ENCODE results near the gene MRPL1. TPM values are rescaled to one million over a fixed set of nuclear protein-coding genes. Genes with fewer than 3 reads are reported as not detected.

Gene MRPL1
- polyA plus RNA-seq, 1 donor (not counting 4 experiments of a cell fraction or from before 2014, with no cell fraction given): 71.4 TPM

GRCh38 chr4:77856152-77856551, 6.5 kb upstream of the MRPL1 start:
- FAIRE-seq: no peak
- DNase-seq (ENCODE audit: low read depth, low spot score): no peak
- H4K20me1 ChIP-seq (ENCODE audit: control insufficient read depth, extremely low read depth, insufficient read depth, low read length): no peaks in the 10 kb centered on the region
- no peaks in the 10 kb centered on the region for H3K9me3 ChIP-seq (ENCODE audit: control insufficient read depth, low read depth, low read length)
- H3K27ac ChIP-seq (ENCODE audit: control insufficient read depth, insufficient read depth, low read length): no peak overlapping the region
- H3K4me2 ChIP-seq (ENCODE audit: control insufficient read depth, extremely low read depth, insufficient read depth, low read depth, low read length): no peak overlapping the region
- H3K36me3 ChIP-seq (ENCODE audit: control insufficient read depth in 2 of 2, extremely low read depth in 1 of 2, insufficient read depth in 2 of 2, low read length in 2 of 2): no peaks in the 10 kb centered on the region
- H3K27me3 ChIP-seq (ENCODE audit: control insufficient read depth, extremely low read depth, insufficient read depth, low read length): no peaks in the 10 kb centered on the region
- H3K9ac ChIP-seq (ENCODE audit: control insufficient read depth, extremely low read depth, insufficient read depth, low read length): no peak overlapping the region
- dilution Hi-C loops (cut with MboI; ENCODE audit: extremely low pct_ligation_motif_present, low sequenced_read_pairs): no loop called here
- no peak overlapping the region for H3K4me3 ChIP-seq (ENCODE audit: control insufficient read depth in 2 of 3, extremely low read depth in 1 of 3, insufficient read depth in 2 of 3, low read depth in 1 of 3, low read length in 3 of 3)
- H3K4me1 ChIP-seq (ENCODE audit: control insufficient read depth, extremely low read depth, insufficient read depth, low read length): peaks cover 10% of the 10 kb centered on the region
- no peak overlapping the region for H2AFZ ChIP-seq (ENCODE audit: control insufficient read depth, low read length)
- H3K79me2 ChIP-seq (ENCODE audit: control insufficient read depth, insufficient read depth, low read length): no peaks in the 10 kb centered on the region
- TF ChIP-seq EZH2 (IDR thresholded peaks at IDR 0.05; ENCODE audit: low read length): no peak
- TF ChIP-seq, protein P1, sequence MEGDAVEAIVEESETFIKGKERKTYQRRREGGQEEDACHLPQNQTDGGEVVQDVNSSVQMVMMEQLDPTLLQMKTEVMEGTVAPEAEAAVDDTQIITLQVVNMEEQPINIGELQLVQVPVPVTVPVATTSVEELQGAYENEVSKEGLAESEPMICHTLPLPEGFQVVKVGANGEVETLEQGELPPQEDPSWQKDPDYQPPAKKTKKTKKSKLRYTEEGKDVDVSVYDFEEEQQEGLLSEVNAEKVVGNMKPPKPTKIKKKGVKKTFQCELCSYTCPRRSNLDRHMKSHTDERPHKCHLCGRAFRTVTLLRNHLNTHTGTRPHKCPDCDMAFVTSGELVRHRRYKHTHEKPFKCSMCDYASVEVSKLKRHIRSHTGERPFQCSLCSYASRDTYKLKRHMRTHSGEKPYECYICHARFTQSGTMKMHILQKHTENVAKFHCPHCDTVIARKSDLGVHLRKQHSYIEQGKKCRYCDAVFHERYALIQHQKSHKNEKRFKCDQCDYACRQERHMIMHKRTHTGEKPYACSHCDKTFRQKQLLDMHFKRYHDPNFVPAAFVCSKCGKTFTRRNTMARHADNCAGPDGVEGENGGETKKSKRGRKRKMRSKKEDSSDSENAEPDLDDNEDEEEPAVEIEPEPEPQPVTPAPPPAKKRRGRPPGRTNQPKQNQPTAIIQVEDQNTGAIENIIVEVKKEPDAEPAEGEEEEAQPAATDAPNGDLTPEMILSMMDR (optimal IDR thresholded peaks at IDR 0.05 in 1 of 3, IDR thresholded peaks at IDR 0.05 in 1 of 3, conservative IDR thresholded peaks at IDR 0.05 in 1 of 3; ENCODE audit: extremely low read depth in 1 of 3, insufficient read depth in 2 of 3, low read length in 3 of 3): no peak
- no peaks in the 10 kb centered on the region for H3K9me1 ChIP-seq (ENCODE audit: control insufficient read depth, extremely low read depth, insufficient read depth, low read length)

GRCh38 chr4:77859256-77859655, 3.4 kb upstream of the MRPL1 start:
- H3K4me1 ChIP-seq (ENCODE audit: control insufficient read depth, extremely low read depth, insufficient read depth, low read length): peaks cover 21% of the 10 kb centered on the region
- no peak overlapping the region for H3K9ac ChIP-seq (ENCODE audit: control insufficient read depth, extremely low read depth, insufficient read depth, low read length)
- no peak overlapping the region for H3K27ac ChIP-seq (ENCODE audit: control insufficient read depth, insufficient read depth, low read length)
- DNase-seq (ENCODE audit: low read depth, low spot score): no peak
- no peaks in the 10 kb centered on the region for H3K27me3 ChIP-seq (ENCODE audit: control insufficient read depth, extremely low read depth, insufficient read depth, low read length)
- H3K9me1 ChIP-seq (ENCODE audit: control insufficient read depth, extremely low read depth, insufficient read depth, low read length): no peaks in the 10 kb centered on the region
- H3K36me3 ChIP-seq (ENCODE audit: control insufficient read depth in 2 of 2, extremely low read depth in 1 of 2, insufficient read depth in 2 of 2, low read length in 2 of 2): no peaks in the 10 kb centered on the region
- no peaks in the 10 kb centered on the region for H3K9me3 ChIP-seq (ENCODE audit: control insufficient read depth, low read depth, low read length)
- H2AFZ ChIP-seq (ENCODE audit: control insufficient read depth, low read length): no peak overlapping the region
- no peak for FAIRE-seq
- H3K79me2 ChIP-seq (ENCODE audit: control insufficient read depth, insufficient read depth, low read length): peaks cover 16% of the 10 kb centered on the region
- no peak overlapping the region for H3K4me3 ChIP-seq (ENCODE audit: control insufficient read depth in 2 of 3, extremely low read depth in 1 of 3, insufficient read depth in 2 of 3, low read depth in 1 of 3, low read length in 3 of 3)
- H3K4me2 ChIP-seq (ENCODE audit: control insufficient read depth, extremely low read depth, insufficient read depth, low read depth, low read length): no peak overlapping the region
- dilution Hi-C loops (cut with MboI; ENCODE audit: extremely low pct_ligation_motif_present, low sequenced_read_pairs): no loop called here
- no peaks in the 10 kb centered on the region for H4K20me1 ChIP-seq (ENCODE audit: control insufficient read depth, extremely low read depth, insufficient read depth, low read length)
- no peak for TF ChIP-seq EZH2 (IDR thresholded peaks at IDR 0.05; ENCODE audit: low read length)
- TF ChIP-seq, protein P1 (optimal IDR thresholded peaks at IDR 0.05 in 1 of 3, IDR thresholded peaks at IDR 0.05 in 1 of 3, conservative IDR thresholded peaks at IDR 0.05 in 1 of 3; ENCODE audit: extremely low read depth in 1 of 3, insufficient read depth in 2 of 3, low read length in 3 of 3): no peak
